Measurements from ENCODE around the gene FAM25G. TPM values are rescaled to one million over a fixed set of nuclear protein-coding genes. Genes with fewer than 3 reads are reported as not detected.

FAM25G gene
- total RNA-seq, 1 experiment from 2014 or later = not detected

DNA sequence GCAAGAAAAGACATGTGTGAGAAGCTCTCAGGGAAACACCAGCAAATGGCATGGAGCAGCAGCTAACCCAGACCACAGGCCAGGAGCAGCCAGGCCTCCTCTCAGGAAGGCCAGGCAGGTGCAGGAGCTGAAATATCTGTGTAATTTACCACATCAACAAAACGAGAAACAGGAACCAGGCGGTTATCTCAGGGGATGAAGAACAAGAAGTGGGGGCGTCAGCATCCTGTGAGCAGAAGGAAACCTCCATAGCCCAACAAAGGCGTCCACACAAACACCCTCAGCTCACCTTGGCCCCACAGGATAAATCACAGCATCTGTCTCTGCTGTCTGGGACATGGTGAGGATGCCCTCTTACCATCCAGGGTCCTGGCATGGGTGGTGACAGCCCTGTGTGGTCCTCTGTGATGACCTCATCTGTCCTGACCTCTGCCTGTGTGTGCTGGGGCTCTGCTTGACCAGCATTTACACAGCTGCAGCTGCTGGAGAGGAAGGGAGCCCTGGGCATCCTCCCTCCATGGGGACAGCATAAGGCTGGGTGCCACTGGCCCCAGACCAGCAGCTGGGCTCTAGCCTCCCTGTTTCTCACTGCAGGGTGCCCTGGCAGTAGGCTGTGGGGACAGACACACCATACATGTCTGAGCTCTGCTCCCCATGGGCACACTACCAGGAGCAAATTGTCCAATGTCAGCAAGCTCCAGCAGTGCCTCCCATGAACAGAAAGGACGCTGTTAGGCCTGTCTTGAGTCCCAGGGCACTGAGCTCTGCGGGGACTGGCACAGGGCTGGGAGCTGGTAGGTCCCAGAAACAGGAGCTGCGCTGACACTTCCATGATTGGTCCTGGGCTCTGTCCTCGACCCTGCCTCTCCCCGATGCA, 42.2 kb downstream of the FAM25G start:
- H3K4me1 ChIP-seq (ENCODE audit: control insufficient read depth in 1 of 2, insufficient read depth in 2 of 2, low read length in 2 of 2) = peaks cover 0 to 9% of the 10 kb centered on the region in 2 experiments; a peak in 1 of 4 replicates
- no peaks in the 10 kb centered on the region for H3K9me2 ChIP-seq (ENCODE audit: insufficient read depth)
- ChIA-PET RAD21 (ENCODE audit: low non-redundant PET in 1 of 2, low total read pairs in 2 of 2, uncharacterized antibody in 2 of 2, unreplicated experiment in 2 of 2) (no interaction called here), POLR2A (no interaction called here), CTCF (no interaction called here)
- H3K36me3 ChIP-seq (ENCODE audit: control insufficient read depth in 1 of 2, insufficient read depth in 2 of 2, low read length in 2 of 2) = no peaks in the 10 kb centered on the region
- intact Hi-C loops (cut with micrococcal nuclease) = no loop called here
- no peaks in the 10 kb centered on the region for H3K27me3 ChIP-seq (ENCODE audit: insufficient read depth, low read length)
- H3K9me3 ChIP-seq (ENCODE audit: control insufficient read depth in 1 of 2, insufficient read depth in 1 of 2, low read depth in 1 of 2, low read length in 2 of 2) = peaks cover 0 to 10% of the 10 kb centered on the region in 2 experiments; a peak in 1 of 4 replicates
- no peak overlapping the region for H3K4me2 ChIP-seq (ENCODE audit: low read length)
- no peak overlapping the region for H3K9ac ChIP-seq (ENCODE audit: low read length)
- DNase-seq (ENCODE audit: low read depth, low spot score) = no peak
- no peak for ATAC-seq
- no peak overlapping the region for H3K27ac ChIP-seq (ENCODE audit: low read depth, low read length)
- H2AFZ ChIP-seq (ENCODE audit: low read depth, low read length, poor library complexity, severe bottlenecking) = no peak overlapping the region
- no peaks in the 10 kb centered on the region for H3K79me2 ChIP-seq (ENCODE audit: insufficient read depth, low read length)
- H3K4me3 ChIP-seq (replicated peaks in 1 of 2; ENCODE audit: low read depth in 1 of 2, low read length in 2 of 2) = no peak overlapping the region
- no TSS peak for BruUV-seq (replicated peaks)
- TF ChIP-seq RAD21 (IDR thresholded peaks at IDR 0.05; ENCODE audit: low read depth) = no peak
- TF ChIP-seq ZBTB33 (IDR thresholded peaks at IDR 0.05; ENCODE audit: extremely low read depth, insufficient replicate concordance, low read length) = no peak
- TF ChIP-seq POLR2AphosphoS5 (IDR thresholded peaks at IDR 0.05; ENCODE audit: low read depth, low read length) = no peak
- no peak for TF ChIP-seq EZH2 (IDR thresholded peaks at IDR 0.05)
- no peak for TF ChIP-seq FOSL1 (IDR thresholded peaks at IDR 0.05; ENCODE audit: low read depth)
- no peak for TF ChIP-seq SP1 (IDR thresholded peaks at IDR 0.05; ENCODE audit: low read depth)
- TF ChIP-seq EGR1 (IDR thresholded peaks at IDR 0.05; ENCODE audit: low read depth) = no peak
- TF ChIP-seq TCF7L2 (IDR thresholded peaks at IDR 0.05; ENCODE audit: borderline replicate concordance, extremely low read depth, insufficient read depth, insufficient read length) = no peak
- TF ChIP-seq, protein P1, sequence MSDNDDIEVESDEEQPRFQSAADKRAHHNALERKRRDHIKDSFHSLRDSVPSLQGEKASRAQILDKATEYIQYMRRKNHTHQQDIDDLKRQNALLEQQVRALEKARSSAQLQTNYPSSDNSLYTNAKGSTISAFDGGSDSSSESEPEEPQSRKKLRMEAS (IDR thresholded peaks at IDR 0.05) = no peak
- H4K20me1 ChIP-seq (ENCODE audit: insufficient read depth) = no peaks in the 10 kb centered on the region
